GM18867 (cell line): ENCODE measurements around the gene DEFB132.

Source experiments
- ATAC-seq: cut with Tn5 transposase; IDR thresholded peaks from one replicate; pipeline ENCODE4 v1.9.1; 2021; ENCODE audit warnings: mild to moderate bottlenecking, moderate library complexity; ENCODE audit not compliant: unreplicated experiment

Gene DEFB132

DNA sequence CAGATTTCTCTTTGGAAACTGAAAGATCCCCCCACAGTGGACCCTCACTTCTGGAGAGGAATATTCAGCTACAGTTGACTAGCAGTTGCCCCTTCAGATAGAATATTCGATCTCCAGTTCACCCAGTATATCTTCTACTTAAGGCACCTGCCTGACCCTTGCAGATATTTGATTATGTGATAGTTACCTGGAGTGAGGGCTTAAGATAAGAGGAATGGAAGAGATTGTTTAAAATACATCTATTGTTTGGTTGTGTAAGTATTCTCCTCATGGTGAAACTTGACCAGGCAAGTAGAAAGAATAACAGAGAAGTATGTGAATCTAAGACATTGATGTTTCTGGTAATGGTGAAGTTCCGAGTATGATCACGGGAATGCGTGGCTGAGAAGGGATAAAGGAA, 38.3 kb downstream of the DEFB132 start:
- no peak for ATAC-seq

DNA sequence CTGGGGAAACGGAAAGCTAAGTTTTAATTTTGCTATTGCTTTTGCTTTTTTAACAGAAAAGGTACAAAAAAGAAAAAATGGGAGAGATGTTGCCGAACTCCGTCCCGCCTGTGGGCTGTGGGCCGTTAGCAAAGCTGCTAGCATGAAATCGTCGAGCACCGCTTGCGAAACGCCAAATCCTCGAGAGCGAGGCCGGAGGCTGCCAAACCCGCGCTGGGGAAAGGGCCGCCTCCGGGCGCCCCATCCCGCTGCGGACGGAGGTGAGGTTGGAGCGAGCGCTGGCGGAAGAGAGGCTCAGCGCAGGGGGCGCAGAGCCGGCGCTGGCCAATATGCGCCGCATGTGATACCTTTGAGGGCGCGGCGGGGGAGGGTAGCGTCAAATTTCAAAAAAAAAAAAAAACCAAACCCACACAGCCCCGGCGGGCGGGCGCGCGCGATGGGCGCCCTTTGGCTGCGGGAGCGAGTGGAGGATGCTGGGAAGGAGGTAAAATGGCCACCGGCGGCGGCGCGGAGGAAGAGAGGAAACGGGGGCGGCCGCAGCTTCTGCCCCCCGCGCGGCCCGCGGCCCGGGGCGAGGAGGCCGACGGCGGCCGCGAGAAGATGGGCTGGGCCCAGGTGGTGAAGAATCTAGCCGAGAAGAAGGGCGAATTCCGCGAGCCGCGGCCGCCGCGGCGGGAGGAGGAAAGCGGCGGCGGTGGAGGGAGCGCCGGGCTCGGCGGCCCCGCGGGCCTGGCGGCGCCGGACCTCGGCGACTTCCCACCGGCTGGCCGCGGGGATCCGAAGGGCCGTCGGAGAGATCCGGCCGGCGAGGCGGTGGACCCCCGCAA, 39.8 kb downstream of the DEFB132 start, which contains the start of gene ZCCHC3:
Gene ZCCHC3, plus strand, starts transcription at position 473 of the 827 bp plus-strand sequence. Its CDS starts 17 bp downstream, at position 490.
- ATAC-seq = peak; percentile 81

DNA sequence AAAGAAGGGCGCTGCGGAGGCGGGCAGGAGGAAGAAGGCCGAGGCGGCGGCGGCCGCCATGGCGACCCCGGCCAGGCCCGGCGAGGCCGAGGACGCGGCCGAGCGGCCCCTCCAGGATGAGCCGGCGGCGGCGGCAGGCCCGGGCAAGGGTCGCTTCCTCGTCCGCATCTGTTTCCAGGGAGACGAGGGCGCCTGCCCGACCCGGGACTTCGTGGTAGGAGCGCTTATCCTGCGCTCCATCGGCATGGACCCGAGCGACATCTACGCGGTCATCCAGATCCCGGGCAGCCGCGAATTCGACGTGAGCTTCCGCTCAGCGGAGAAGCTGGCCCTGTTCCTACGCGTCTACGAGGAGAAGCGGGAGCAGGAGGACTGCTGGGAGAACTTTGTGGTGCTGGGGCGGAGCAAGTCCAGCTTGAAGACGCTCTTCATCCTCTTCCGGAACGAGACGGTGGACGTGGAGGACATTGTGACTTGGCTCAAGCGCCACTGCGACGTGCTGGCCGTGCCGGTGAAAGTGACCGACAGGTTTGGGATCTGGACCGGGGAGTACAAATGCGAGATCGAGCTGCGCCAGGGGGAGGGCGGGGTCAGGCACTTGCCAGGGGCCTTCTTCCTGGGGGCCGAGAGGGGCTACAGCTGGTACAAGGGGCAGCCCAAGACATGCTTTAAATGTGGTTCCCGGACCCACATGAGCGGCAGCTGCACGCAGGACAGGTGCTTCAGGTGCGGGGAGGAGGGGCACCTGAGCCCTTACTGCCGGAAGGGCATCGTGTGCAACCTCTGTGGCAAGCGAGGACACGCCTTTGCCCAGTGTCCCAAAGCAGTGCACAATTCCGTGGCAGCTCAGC, 40.6 kb downstream of the DEFB132 start:
- ATAC-seq = peak; percentile 23

DNA sequence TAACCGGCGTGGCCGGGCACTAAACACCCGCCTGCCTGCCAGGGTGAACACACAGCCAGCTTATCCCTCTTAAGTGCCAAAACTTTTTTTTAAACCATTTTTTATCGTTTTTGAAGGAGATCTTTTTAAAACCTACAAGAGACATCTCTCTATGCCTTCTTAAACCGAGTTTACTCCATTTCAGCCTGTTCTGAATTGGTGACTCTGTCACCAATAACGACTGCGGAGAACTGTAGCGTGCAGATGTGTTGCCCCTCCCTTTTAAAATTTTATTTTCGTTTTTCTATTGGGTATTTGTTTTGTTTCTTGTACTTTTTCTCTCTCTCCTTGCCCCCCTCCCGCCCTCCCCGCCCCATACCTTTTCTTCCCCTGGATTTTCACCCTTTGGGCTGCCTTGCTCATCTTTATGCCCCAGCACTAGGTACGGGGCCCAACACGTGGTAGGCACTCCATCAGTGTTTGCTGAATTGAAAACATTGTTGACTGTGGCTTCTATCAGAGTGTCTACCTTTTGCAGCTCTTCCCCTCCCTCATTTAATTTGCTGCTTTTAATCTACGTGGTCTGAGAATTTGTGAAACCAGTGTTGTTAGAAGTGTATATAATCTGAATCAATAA, 41.4 kb downstream of the DEFB132 start:
- no peak for ATAC-seq

DNA sequence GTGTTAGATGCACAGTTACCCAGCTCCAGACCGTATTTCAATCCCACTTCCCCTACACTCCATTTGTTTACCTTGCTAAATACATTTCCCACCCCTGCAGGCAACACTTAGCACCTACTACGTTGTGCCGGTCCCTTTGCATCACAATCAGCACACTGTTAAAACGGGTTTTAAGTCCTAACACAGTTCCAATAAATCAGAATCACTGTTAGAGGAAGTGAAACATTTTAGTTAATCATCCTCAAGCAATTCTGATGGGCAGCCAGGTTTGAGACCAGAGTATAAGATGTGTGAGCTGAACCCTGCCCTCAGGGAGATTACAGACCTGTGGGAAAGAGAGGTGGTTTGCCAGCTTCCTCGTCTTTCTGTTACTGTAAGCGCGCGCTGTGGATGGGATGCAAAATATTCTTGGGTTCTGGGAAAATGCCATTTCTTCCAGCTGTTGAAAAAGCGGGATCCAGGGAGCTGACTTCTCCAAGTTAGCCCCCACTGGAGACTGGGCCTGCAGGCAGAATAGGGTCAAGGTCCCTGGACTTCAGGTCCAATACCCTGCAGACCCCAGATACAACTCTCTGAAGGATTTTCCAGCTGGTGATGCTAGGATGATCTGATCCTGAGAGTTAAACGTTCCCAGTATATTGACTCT, 42.9 kb downstream of the DEFB132 start:
- ATAC-seq = no peak

DNA sequence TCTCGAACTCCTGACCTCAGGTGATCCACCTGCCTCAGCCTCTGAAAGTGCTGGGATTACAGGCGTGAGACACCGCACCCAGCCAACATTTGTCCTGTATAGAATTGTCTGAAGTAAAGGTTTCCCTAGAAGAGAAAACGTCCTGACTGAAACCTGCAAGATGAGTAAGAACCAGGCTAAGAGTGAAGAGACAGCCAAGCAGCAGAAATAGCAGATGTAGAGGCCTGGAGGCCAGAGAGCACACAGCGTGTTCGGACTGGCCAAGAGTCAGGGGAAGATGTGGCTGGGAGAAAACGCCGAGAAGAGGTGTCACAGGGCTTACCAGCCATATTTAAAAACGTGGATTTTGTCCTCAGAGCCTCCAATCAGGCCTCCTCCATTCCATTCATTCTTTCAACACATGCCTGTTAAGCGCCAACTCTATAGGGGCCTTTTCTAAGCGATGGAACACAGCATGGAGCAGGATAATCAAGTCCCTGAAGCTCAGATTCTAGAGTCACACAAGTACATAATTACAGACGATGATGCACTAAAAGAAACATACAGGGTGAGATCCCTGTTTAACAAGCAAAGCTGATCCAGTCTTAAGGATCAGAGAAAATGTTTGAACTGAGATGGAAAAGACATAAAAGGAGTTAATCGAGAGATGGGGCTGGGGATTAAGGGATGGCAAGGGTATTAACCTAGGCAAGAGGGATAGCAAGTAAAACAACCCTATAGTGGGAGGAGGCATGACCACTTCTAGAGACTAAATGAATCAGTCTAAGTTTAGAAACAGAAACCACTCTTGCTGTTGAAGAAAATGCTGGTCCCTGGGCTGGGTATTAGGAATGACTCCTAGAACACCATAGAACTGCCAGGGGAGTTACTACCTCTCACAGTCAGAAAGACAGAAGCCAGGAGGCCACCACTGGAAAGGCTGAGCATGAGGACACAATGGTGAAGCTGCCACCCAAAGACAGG, 44.6 kb downstream of the DEFB132 start:
- no peak for ATAC-seq

DNA sequence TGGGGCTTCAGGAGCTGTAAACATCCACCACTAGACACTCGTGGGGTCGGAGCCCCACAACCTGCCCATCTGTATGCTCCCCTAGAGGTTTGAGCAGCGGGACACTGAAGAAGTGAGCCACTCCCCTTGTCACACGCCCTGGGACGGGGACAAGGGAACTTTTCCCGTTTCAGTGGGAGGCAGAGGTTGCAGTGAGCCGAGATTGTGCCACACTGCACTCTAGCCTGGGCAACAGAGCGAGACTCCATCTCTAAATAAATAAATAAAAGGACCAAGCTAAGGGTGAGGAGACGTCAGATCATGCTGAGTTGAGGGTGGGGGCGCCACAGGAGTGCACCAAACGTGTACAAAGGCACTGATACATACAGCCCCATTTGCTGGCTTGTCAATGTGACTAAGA, 48.2 kb downstream of the DEFB132 start:
- ATAC-seq = no peak

DNA sequence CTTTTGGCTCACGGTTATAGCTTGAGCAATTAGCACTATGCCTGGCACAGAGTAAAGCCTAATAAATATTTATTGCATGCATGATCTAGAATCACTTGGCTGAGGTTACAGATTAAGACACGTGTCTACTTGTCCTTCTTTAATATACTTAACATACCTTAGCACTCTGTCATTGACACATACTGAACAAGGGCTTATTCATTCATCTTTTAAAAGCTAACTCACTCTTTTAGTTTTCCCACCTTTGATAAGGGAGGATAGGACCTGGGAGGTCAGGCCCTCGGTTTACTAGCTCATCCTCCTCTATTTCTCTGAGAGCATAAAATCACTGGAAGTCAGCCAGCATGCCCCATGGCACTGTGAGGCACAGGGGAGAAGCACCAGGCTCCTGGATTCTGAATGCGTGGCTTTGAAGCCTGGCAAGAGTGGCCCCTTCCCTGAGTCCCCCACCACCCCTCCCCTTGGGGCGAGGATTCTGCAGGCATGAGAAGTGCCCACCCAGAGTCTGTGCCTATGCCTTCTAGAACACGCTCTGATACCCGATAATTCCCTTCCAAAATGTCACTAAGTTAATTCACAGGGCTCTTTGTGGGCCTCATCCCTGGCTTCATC, 51.0 kb downstream of the DEFB132 start:
- no peak for ATAC-seq

DNA sequence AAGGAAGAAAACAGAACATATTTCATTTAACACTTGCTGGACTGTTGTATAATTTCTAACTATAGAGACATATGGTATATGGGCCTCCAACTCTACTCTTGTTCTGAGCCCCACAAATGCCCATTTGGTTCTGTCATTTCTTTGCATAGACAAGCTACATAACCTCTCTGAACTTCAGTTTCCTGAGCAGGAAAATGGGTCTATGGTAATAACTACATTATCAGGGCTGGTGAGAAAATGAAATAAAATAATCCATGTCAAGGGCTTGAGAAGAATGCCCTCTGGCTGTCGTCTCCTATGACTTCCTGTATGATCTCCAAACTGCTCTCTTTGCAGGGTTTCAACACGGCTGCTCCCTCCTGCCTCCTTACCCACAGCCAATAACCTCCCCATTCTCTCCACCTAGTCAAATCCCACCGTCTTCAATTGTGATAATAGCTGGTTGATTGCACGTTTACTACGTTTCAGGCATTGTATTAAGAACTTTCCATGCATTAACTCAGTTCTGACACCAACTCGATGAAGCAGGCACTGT, 51.8 kb downstream of the DEFB132 start:
- no peak for ATAC-seq

DNA sequence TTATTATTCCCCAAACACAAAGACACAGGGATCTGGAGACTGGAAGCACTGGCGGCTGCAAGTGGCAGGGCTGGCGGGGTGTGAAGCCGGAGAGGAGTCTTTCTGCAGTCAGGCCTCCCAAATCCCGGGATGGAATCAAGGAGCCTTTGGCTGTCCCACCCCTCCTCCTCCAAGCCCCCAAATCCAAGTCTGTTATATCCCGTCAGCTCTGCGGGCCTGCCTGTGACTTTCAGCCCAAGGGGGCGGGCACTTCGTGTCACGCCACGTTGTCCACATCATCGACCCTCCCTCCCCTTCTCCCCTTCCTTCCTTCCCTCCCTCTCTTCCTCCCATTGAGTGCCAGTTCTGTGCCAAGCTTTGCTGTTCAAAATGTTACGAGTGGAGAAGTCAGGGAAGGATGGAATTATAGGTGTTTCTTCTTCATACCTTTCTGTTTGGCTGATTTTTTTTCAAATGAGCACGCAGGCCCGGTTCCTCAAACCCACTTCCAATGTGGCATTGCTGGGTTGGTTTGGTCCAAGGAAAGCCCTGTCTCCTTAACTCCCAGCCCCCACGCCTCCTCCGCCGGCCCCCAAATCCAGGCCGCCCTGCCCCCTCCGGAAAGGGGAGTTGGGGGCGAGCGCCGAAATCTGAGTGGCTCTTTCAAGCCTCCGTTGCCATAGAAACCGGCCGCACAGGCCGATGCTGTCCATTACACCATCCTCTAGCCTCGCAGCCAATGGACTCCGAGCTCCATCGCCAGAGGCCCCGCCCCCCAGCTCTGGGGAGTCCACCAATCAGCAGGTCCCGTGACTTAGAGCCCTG, 52.5 kb downstream of the DEFB132 start:
- ATAC-seq = peak; percentile 87

DNA sequence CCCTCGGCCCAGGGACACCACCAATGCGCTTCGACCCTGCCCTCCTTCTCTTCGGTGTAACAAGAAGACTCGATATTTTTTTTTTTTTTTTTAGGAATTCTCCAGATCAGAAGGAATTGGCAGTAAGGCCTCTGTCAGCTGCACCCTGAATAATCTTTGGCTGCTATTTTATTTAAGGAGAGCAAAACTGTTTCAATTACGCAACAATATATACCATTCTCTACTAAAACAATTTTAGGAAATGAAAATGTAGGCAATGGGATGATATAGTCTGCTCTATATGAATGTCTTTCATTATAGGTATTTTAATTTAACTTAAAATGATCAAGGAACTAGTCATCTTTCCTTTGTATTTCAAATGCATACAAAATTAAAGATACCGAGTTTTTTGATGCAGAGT, 53.1 kb downstream of the DEFB132 start:
- no peak for ATAC-seq
